Effector CD8-positive, alpha-beta T cell (primary cell): ENCODE data around the gene MAPKAP1.

Source experiments
- DNase-seq: peaks from one replicate; lab custom pipeline; 2025; lab: John Stamatoyannopoulos, UW

The MAPKAP1 gene

DNA sequence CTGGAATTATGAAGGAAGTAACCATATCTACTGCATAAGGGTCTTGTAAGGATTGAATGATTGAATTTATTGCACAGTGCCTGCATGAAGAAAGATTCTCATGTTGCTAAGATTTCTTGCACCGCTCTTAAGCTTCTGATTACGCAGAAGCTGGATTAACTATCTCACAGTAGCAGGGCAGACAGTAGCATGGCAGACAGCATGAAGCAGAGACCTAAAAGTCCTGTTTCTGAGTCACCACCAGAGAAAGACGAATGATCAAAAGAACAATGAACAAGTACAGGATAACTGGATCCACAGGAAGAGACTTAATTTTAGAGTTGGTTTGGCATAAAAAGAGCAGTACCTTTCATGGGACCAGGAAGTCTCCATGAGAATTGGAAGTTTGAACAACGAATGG lies 142.4 kb downstream of the MAPKAP1 start:
- no peak for DNase-seq

DNA sequence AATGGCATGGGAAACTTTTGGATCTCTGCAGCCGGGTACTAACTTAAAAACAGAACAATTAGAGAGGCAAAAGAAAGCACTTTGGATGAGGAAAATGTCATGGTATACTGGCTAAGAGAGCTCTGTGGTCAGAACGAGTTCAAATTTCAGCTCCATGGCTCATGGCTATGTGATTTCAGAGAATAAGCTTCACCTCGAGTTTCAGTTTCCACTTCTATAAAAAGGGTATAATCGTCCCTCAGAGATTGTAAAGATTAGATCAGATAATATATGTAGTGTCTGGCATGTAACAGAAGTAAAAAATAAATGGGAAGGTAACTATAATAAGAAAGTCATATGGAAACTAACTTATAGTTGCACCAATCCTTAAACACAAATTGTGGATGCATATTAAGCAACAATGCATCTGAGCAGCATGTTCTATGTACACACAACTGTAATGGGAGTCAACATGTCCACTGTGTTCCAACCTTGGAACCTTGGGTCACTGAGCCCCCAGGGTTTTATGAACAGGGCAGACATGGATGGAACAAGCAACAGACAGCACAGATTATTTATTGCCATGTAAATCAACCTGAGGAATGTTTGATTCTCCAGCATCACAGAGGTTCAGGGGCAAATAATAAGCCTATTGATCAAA lies 145.4 kb downstream of the MAPKAP1 start:
- DNase-seq: no peak

DNA sequence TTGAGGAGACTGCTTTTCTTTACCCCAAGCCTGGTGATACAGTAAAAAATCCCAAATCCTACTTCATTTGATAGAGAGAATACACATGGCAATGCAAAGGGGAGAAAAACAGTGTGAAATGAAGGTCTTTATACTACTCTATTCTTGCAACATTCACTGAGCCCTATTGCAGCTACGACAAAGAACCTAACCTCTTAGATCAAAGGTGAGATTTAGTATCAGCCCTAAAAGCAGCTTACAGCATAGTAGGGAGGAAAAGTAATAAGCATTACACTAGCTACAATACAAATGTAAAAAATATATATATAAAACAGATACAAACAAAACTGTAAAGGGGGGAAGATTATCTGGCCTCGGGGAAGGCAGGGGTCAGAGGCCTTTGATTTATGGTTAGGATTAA lies 147.1 kb downstream of the MAPKAP1 start:
- no peak for DNase-seq

DNA sequence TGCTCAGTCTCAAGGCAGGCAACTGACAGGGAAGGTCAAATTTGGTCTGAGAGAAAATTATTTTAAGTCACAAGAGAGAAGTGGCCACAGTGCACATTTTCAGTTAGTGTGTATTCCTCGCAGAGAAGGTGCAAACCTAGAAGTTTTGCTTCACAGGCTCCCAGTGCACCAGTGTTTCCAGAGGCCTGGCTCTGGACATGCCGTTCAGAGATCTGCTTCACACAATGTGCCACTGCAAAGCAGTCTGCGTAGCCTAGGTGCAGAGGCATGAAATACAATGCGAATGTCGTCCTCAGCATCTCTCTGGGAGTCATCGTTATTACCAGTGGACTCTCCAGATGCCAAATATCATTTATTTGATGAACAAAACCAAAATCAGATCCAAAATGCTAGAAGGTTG lies 147.8 kb downstream of the MAPKAP1 start:
- DNase-seq: no peak

DNA sequence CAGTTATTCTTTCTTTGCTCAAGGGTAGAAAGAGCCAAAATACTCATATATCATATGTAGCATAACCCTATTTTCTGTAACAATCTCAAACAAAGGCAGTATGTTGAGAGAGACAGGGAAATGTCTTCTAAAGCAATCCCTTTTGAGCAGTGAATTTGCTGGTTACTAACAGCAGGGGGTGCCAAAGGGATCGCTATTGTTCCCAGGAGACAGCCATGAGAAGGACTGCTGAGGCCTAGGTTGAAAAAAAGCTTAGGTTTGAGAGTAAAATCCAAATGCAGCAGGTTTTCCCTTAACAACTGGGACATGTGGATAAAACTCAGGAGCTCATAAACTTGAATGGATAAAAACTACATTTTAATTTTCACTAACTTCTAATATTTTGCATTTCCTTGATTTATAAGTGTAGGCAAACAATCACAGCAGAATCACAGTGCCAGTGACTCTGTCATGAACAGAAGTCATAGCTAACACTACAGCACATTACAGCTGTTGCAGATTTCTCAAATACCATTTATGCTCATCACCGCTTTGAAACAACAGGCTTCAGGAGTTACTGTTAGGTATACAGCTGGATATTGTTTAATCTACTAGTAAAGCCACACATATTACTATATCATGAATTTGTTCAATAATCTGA lies 148.4 kb downstream of the MAPKAP1 start:
- DNase-seq: no peak

DNA sequence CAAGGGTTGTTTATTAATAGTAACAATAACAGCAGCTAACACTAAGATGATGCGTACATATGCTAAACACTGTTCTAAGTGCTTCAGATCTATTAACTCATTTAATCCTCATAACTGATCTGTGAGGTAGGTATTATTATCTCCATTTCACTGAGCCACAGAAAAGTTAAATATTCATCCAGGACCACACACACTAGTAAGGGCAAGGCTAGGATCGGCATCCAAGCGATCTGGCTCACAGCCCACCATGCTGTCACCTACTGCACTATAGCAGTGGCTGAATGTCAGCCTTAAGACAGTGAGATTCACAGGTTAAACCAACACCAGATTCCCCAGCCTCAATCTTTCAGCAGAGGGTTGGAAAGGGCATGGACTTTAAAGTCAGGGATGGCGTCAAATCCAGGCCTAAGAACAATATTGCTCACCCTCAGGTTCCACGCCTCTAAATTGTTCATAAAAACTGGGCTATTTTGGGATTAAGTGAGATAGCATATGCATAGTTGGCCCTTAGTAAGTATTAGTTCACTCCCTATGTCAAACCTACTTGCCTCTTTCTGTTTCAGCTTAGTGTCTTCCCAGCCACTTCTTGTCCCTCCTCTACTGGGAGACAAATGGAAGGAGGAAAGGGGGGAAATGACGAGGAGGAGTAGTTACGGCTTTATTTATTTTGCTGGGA lies 150.8 kb downstream of the MAPKAP1 start:
- DNase-seq: no peak

DNA sequence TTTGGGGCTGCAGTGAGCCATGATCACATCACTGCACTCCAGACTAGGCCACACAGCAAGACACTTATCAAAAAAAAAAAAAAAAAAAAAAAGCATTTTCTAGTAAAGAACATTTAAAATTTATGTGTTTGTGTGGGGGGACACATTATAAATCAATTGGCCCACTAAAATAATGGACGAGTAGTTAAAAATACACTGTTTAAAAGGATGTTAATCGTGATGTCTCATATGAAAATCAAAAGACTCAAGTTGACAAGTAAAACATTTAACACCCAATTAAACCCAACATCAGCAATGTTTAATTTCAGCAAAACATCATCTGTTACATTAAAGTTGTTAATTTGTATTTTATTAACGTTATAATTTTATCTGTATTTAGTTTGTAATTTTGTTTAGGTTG lies 152.3 kb downstream of the MAPKAP1 start:
- DNase-seq: no peak

DNA sequence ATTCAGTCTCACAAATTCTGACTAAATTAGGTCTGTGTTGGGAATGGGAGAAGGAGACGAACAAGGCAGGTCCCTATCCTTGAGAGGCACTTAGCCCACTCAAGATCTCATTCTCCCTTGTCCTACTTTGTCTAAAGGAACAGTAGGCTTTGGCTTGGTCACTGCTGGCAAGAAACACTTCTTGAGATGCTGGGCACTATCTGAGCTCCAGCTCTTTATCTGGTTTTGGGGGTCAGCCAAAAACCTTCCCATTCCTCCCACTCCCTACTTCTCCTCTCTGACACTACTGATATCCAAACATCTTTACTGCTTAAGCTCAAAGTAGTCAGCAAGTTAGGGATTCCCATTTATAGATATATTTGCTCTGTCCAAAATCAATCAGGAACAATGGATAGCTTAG lies 155.2 kb downstream of the MAPKAP1 start:
- DNase-seq: no peak

DNA sequence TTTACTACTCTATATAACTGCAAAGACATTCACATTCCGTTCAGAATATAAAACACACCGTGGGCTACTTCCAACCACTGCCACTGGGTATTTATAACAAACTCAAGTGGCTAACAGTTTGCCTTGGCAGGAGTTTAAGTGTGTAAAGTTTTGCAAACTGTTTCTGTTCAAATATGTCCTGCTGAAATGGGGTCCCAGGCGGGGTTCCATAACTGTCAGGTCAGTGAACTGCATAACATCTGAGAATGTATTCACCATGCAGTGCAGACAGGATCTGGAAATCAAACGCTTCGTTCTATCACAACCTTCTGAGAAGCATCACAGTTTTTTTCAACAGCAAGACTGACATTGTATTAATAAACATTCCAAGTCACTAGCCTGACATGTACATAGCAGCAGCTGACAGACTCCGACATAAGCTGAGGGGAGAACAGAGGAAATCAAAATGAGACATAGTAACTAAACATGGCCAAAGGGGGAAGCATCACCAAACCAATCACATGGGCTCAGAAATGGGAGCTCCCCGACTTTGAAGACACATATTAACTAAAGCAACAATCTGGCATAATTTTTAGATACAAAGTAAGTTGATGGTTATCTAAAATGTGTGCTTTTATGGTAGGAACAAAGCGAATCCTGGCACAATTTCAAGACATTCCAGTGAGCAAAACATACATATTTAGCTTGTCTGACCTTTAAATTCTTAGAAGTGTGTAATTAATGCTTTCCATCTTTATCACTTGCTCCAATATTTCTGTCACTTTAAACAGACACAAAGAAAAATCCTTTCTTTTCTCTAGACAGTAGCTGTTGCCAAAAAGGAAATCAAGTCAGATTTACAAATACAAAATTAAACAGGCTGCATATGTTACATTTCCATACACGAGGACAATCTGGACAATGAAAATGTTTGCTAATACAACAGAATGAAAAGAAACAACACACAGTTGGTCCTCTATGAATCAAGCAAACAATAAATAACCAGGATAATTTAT lies 156.8 kb downstream of the MAPKAP1 start:
- no peak for DNase-seq

DNA sequence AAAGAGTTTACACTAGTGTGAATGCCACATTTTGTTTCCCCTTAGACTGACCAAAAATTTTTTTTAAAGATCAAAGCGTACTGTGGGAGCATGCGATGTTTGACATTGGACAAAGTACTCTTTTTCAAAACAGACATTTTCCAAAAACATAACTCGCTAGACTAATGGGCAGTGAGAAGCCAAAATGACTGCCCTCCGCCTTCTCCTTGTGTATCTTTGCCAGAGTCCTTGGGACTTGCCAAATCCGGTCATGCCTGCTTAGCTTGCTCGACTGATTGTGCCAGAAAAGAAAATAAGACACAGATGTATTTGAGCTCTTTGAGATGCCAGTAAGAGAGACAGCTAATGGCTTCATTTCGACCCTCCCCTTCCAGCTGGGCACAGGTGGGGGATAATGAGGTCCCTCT lies 157.5 kb downstream of the MAPKAP1 start:
- DNase-seq: no peak

DNA sequence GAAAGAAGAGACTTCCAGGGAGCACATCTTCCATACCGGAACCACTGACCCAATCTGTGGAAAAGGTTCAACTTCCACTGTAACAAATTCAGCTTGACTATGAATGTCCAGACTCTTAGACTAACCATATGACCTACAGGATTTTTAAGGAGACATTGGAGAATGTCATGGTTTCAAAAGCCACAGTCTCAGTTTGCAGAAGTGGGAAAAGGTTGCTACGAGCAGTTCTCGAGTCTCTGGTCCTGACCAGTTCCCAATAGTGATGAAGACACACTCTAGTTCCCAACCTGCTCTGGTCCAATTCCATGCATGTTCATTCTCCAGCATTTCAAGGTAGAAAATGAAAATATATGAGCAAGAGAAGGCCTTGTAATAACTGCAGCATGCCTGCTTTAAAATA lies 158.0 kb downstream of the MAPKAP1 start:
- no peak for DNase-seq

DNA sequence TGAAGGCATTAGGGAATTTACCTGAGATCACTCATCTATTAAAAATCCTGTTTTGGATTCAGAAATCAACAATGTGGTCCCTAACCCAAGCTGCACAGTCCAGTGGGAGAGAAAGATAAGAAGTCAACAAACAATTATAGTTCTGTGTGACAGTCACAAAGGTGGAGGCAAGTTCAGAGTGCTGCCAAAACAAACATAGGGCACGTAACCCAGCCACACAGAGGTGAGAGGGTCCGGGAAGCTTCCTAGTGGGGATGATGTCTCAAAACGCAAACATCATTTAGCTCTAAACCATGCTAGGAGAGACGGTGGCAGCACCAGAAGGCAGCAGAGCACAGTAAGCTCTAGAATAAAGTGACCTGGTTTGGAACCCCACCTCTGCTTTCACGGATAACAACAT lies 158.9 kb downstream of the MAPKAP1 start:
- DNase-seq: no peak

DNA sequence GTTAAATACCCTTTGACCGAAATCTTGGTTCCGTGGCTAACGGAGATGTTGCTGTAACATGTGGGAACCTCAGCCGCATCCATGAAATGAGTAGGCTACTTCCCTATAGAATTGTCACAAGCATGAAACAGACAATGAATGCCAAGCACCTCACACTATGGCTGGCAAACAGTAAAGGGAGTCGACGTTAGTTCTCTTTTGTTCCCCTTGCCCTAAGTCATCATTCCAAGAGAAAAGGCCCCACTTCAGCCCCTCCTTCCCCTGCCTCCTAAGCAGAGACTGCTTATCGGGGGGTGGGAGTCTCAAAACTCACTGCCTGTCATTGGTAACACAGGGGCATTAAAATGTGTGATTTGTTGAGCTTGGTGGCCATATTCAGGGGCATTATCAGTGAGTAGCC lies 159.6 kb downstream of the MAPKAP1 start:
- no peak for DNase-seq

DNA sequence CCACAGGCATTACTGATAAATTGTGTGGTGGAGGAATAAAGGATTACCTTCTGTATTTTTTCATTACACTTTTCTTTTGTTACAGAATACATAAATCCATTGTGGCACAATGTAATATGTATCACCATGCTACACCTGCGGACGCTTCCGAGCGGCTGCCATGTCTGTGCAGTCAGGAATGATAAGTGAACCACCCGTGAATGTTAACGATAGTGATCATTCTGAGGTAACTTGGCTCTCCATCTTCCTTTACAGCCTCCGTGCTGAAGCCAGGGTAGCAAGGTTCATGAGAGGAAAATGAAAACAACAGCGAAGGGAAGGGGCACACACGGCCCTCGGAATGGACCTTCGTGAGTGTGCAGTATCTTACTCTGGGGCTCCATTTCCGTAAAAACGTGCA lies 161.2 kb downstream of the MAPKAP1 start:
- no peak for DNase-seq

DNA sequence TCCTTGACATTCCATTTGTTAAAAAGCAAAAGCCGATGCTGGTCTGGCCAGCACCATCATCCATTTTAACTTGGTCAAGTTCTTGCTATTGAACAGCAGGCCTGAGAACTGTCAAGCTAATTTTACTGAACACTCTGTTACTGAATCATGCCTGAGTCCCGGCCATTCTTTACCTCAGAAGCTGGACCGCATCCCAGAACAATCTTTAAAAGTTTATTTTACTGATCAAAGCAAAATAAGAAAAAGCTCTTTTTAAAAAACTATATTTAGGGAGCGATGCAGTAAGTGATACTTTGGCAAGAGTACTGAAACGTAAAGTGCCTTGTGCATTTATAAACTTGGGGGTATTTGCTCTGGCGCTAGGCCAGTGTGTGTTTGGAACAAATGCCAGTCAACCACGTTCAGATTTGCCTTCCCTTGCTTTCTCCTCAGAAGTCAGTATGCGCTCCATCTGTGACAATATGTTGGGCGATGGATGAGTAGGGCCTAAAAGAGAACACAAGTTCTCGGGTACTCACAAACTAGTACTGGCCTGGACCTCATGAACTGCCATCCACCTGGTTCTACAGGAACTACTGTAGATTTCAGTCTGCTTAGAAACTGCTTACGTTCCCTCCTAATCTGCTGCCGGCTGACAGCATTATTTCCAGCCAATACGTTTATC lies 161.9 kb downstream of the MAPKAP1 start:
- no peak for DNase-seq

DNA sequence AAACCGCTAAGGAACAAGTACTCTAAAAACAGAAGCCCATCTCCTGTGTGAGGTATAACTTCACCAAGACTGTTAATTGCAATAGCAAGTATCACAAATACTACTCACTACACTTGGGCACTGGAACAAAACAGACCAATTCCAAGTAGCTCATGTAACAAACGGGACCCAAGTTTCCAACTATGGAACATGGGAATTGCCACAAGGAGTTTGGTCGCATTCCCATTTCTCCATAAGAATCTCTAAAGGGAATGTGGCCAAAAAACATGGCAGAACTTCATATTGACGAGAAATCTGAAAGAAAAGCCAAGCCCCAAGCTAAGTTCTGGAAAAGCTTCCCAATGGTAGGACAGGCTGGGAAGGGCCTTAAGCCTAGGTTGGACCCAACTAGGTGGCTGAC lies 162.5 kb downstream of the MAPKAP1 start:
- DNase-seq: no peak

DNA sequence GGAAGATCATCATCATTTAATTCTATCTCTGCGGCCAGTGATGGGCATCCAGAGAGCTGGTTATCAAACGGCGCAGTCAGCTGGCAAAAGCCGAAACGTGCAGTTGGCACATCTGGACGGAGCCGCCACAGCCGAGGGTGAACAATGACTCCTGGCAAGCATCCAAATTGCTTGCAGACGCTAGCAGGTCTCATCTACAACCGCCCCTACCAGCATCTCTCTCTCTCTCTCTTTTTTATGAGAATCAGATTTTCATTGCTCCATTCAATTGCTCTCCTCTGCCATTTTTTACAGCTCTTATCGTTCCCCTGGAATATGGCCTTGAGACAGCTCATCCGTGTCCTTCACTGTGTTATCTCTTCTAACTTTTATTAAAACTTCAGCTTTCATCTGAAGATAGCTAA lies 165.2 kb downstream of the MAPKAP1 start:
- no peak for DNase-seq

DNA sequence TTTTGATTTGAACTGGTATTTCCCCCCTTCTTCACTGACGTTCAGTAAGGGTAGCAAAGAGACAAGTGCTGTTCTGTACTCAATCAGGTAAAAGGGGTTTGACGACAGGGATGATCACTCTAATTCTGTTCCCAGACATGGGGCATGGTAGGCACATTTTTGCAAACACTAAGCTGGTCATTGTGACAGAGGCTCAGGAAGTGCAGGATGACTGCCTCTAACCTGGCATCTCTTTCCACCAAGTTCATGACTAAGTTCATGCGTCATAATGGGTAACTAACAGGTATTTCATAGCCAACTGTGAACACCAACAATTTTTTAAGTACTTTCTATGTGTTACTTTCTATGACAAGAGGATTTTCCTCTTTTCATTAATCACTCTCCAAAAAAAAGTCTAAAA lies 166.5 kb downstream of the MAPKAP1 start:
- DNase-seq: no peak

DNA sequence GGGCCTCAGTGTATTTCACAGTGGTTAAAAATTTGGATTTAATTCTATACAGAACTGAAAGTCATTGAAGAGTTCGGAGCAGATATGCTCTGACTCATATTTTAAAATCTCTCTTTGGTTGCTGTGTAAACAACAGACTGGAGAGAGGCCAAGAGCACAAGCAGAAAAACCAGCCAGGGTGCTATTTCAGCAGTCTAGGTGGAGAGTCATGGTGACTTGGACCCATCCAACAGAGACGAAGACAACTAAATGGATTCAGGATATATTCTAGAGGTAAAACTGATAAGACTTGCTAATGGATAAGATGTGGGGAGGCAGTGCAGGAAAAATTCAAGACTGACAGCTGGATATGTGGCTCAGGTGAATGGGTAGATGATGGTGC lies 168.9 kb downstream of the MAPKAP1 start:
- DNase-seq: no peak

DNA sequence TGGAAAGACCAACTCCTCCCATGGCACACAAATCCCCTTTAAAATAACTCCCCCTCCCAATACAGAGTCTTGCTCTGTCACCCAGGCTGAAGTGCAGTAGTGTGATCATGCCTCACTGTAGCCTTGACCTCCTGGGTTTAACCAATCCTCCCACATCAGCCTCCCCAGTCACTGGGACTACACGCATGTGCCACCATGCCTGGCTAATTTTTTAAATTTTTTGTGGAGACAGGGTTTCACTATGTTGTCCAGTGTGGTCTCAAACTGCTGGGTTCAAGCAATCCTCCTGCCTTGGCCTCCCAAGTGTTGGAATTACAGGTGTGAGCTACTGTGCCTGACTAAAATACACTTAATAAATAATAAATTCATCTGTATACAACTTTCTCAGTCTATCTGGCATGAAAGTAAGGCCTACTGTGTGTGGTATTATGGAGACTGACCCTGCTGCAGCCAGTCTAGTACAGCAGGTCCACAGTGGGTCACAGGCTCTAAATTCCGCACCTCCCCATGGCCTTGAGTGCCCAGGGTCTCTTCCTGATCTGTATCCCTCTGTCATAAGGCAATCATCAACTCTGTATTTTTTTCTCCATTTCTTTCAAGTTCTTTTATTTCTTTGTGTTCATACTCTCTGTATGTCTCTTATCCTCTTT lies 169.4 kb downstream of the MAPKAP1 start:
- no peak for DNase-seq

DNA sequence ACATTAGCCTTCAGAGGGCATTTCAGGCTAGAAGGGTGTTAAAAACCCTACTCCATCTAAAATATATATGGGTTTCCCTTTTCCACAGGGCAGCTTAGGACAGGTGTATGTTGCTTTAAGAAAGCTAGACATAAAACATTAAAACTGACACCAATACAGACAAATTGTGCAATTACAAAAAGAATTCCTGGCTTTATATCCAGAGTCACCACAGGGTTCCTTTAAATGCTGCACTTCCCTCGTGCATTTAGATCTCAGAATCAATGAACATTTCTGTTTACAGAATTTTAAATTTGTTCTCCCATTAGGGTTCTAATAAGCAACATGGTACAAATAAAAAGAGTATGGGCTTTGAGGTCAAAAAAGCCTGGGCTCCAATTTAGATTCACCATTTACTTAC lies 170.2 kb downstream of the MAPKAP1 start:
- no peak for DNase-seq
